PC-3 (cell line): ENCODE measurements around the gene FOXO6.

ENCODE experiments used
- CTCF ChIP-seq: fragments of 300-600 bp; sonication (generic); conservative IDR thresholded peaks from 2 replicates; pipeline ENCODE4 v1.5.1; 2017; ENCODE audit warnings: antibody characterized with exemption, low read depth, mild to moderate bottlenecking, low read length
- EZH2 ChIP-seq: fragments of 300-600 bp; sonication (generic); IDR thresholded peaks from one replicate; pipeline ENCODE4 v1.6.1; 2017; ENCODE audit warnings: antibody characterized with exemption, mild to moderate bottlenecking, low read length; ENCODE audit not compliant: unreplicated experiment
- EZH2phosphoT487 ChIP-seq: fragments of 300-600 bp; sonication (generic); IDR thresholded peaks from 2 replicates; pipeline ENCODE4 v1.6.1; 2018; ENCODE audit warnings: mild to moderate bottlenecking, antibody characterized with exemption, low read length, borderline replicate concordance

GRCh38 chr1:41366455-41367287 is 5.4 kb downstream of the FOXO6 start:
- no peak for TF ChIP-seq CTCF
- no peak for TF ChIP-seq EZH2
- no peak for TF ChIP-seq EZH2phosphoT487
